ENCODE results near the gene BABAM1. TPM values are rescaled to one million over a fixed set of nuclear protein-coding genes. Genes with fewer than 3 reads are reported as not detected.

The BABAM1 gene
- 100 to 1,000 TPM; 129 to 131 TPM for total RNA-seq

- ChIA-PET CTCF (interaction anchor here (0.6 to 5.3 kb wide), 5 partner anchors 10 to 651 kb away, joined by 3 to 35 read pairs (median 3); partner anchors contain the start of genes ANKLE1 and MVB12A), POLR2A (interaction anchor here (0.6 to 1.2 kb wide), 9 partner anchors 14 to 767 kb away, joined by 3 to 5 read pairs (median 3); partner anchors contain the start of genes ANKLE1 and BST2)
Measured at GRCh38 chr19:17266975-17267788, at the start of gene BABAM1. TSS of gene BABAM1 (plus strand) at chr19:17267443. CDS start at chr19:17268807, 1,364 bp downstream.

- CTCF ChIA-PET, result no interaction called here
- POLR2A ChIA-PET, result no interaction called here
Measured at GRCh38 chr19:17219286-17219685, 48.0 kb upstream of the BABAM1 start.

- ChIA-PET POLR2A (interaction anchor here (1.0 kb wide), 1 partner anchor 15 kb away, joined by 3 read pairs; no protein-coding TSS in a partner anchor), CTCF (interaction anchor here (0.6 kb wide), 1 partner anchor 14 kb away, joined by 3 read pairs; no protein-coding TSS in a partner anchor)
Measured at GRCh38 chr19:17220207-17220758, 47.0 kb upstream of the BABAM1 start.

- POLR2A ChIA-PET, result interaction anchor here (1.5 to 1.7 kb wide), 2 partner anchors 7 to 100 kb away, joined by 4 to 5 read pairs; no protein-coding TSS in a partner anchor
- CTCF ChIA-PET, result interaction anchor here (0.7 to 2.7 kb wide), 3 partner anchors 10 to 48 kb away, joined by 3 to 13 read pairs (median 9); partner anchors contain the start of gene USE1
Measured at GRCh38 chr19:17225053-17225452, 42.2 kb upstream of the BABAM1 start.

GRCh38 chr19:17226002-17226933 is 41.0 kb upstream of the BABAM1 start, which contains the start of gene OCEL1:
TSS of gene OCEL1 (plus strand) at chr19:17226226. CDS start at chr19:17226248, 22 bp downstream.
- ChIA-PET CTCF (interaction anchor here (1.7 to 2.7 kb wide), 2 partner anchors 9 to 11 kb away, joined by 9 to 13 read pairs; partner anchors contain the start of gene USE1), POLR2A (interaction anchor here (0.6 to 2.4 kb wide), 8 partner anchors 8 to 862 kb away, joined by 3 to 19 read pairs (median 4); partner anchors contain the start of gene USE1)

GRCh38 chr19:17227798-17228367 is 39.4 kb upstream of the BABAM1 start:
- ChIA-PET POLR2A (interaction anchor here (2.4 kb wide), 1 partner anchor 8 kb away, joined by 19 read pairs; no protein-coding TSS in a partner anchor), CTCF (no interaction called here)

- ChIA-PET POLR2A (no interaction called here), CTCF (no interaction called here)
Measured at GRCh38 chr19:17229890-17230289, 37.4 kb upstream of the BABAM1 start.

GRCh38 chr19:17232258-17232657 is 35.0 kb upstream of the BABAM1 start:
- CTCF ChIA-PET, result no interaction called here
- POLR2A ChIA-PET, result interaction anchor here (1.0 kb wide), 1 partner anchor 152 kb away, joined by 3 read pairs; no protein-coding TSS in a partner anchor

- CTCF ChIA-PET, result interaction anchor here (0.6 to 2.5 kb wide), 9 partner anchors 9 to 167 kb away, joined by 3 to 13 read pairs (median 3); partner anchors contain the start of genes BABAM1 and OCEL1
Measured at GRCh38 chr19:17234911-17235299, 32.3 kb upstream of the BABAM1 start.

GRCh38 chr19:17235300-17235970 is 31.8 kb upstream of the BABAM1 start:
- CTCF ChIA-PET, result interaction anchor here (0.6 to 2.5 kb wide), 8 partner anchors 9 to 168 kb away, joined by 3 to 13 read pairs (median 3); partner anchors contain the start of genes BABAM1 and OCEL1
- POLR2A ChIA-PET, result interaction anchor here (0.7 to 3.6 kb wide), 4 partner anchors 9 to 32 kb away, joined by 3 to 19 read pairs (median 9); partner anchors contain the start of genes BABAM1, OCEL1 and USE1

More at GRCh38 chr19:17234911-17235299, 32.3 kb upstream of the BABAM1 start:
- POLR2A ChIA-PET, result interaction anchor here (0.6 to 3.6 kb wide), 3 partner anchors 8 to 110 kb away, joined by 3 to 19 read pairs (median 13); partner anchors contain the start of genes OCEL1 and USE1

- POLR2A ChIA-PET, result interaction anchor here (0.7 to 3.6 kb wide), 4 partner anchors 10 to 31 kb away, joined by 3 to 19 read pairs (median 9); partner anchors contain the start of genes BABAM1, OCEL1 and USE1
- CTCF ChIA-PET, result interaction anchor here (1.1 to 2.5 kb wide), 9 partner anchors 10 to 169 kb away, joined by 3 to 13 read pairs (median 3); partner anchors contain the start of genes BABAM1, OCEL1 and USE1
Measured at GRCh38 chr19:17235971-17236777, 31.1 kb upstream of the BABAM1 start.

GRCh38 chr19:17236811-17237543 is 30.3 kb upstream of the BABAM1 start:
- ChIA-PET POLR2A (interaction anchor here (3.6 kb wide), 1 partner anchor 10 kb away, joined by 19 read pairs; the partner anchor contains the start of gene OCEL1), CTCF (interaction anchor here (1.2 to 1.6 kb wide), 2 partner anchors 22 to 46 kb away, joined by 3 read pairs; partner anchors contain the start of gene USE1)

- ChIA-PET CTCF (interaction anchor here (1.6 kb wide), 1 partner anchor 23 kb away, joined by 3 read pairs; the partner anchor contains the start of gene USE1), POLR2A (interaction anchor here (3.6 kb wide), 1 partner anchor 11 kb away, joined by 19 read pairs; the partner anchor contains the start of gene OCEL1)
Measured at GRCh38 chr19:17237747-17238706, 29.2 kb upstream of the BABAM1 start.

- ChIA-PET POLR2A (no interaction called here), CTCF (no interaction called here)
Measured at GRCh38 chr19:17240062-17240752, 27.0 kb upstream of the BABAM1 start.
